ENCODE measurements around the gene GLRA3. TPM values are rescaled to one million over a fixed set of nuclear protein-coding genes. Genes with fewer than 3 reads are reported as not detected.

GLRA3 gene
- total RNA-seq (2014; rRNA removed; shearing (Covaris generic)), result not detected in 2 replicates

GRCh38 chr4:174828845-174829701, at the start of gene GLRA3:
GLRA3 (minus strand) TSS chr4:174829247; CDS start chr4:174828811, 436 bp downstream.

Other genes starting within 250 kb of the GLRA3 start
- not detected in 2 replicates for gene ADAM29, start 89.1 kb upstream of the GLRA3 start, total RNA-seq (2014; rRNA removed; shearing (Covaris generic))

All from A375 (cell line).